CD4-positive, alpha-beta T cell treated with Interleukin-6 for 4 hours (primary cell): Measurements from ENCODE around the gene FRY.
A peak's percentile ranks its signal among the peaks of the same experiment; 100 is the strongest.

ENCODE experiments used
- DNase-seq: peaks from one replicate; pipeline ENCODE4 v3.0.0-alpha.2; 2020; ENCODE audit warnings: mixed read lengths

The FRY gene

GRCh38 chr13:32228330-32229041 is 196.9 kb downstream of the FRY start:
- DNase-seq, result no peak

GRCh38 chr13:32229443-32229842 is 197.9 kb downstream of the FRY start:
- no peak for DNase-seq

- no peak for DNase-seq
Measured at GRCh38 chr13:32232263-32232662, 200.7 kb downstream of the FRY start.

- no peak for DNase-seq
Measured at GRCh38 chr13:32233062-32233461, 201.5 kb downstream of the FRY start.

- DNase-seq, result peak; percentile 5
Measured at GRCh38 chr13:32234914-32235313, 203.3 kb downstream of the FRY start.

- DNase-seq, result no peak
Measured at GRCh38 chr13:32237681-32238080, 206.1 kb downstream of the FRY start.

GRCh38 chr13:32243695-32244094 is 212.1 kb downstream of the FRY start:
- DNase-seq, result no peak

GRCh38 chr13:32245555-32245954 is 214.0 kb downstream of the FRY start:
- DNase-seq, result no peak

GRCh38 chr13:32246468-32246867 is 214.9 kb downstream of the FRY start:
- peak; percentile 7 for DNase-seq

- DNase-seq, result no peak
Measured at GRCh38 chr13:32247887-32248286, 216.3 kb downstream of the FRY start.

GRCh38 chr13:32248801-32249200 is 217.2 kb downstream of the FRY start:
- no peak for DNase-seq

- no peak for DNase-seq
Measured at GRCh38 chr13:32252812-32253438, 221.4 kb downstream of the FRY start.

- no peak for DNase-seq
Measured at GRCh38 chr13:32253911-32254399, 222.4 kb downstream of the FRY start.

GRCh38 chr13:32254416-32254815 is 222.8 kb downstream of the FRY start:
- DNase-seq, result no peak

GRCh38 chr13:32254916-32255723 is 223.5 kb downstream of the FRY start:
- no peak for DNase-seq

- no peak for DNase-seq
Measured at GRCh38 chr13:32255724-32256109, 224.1 kb downstream of the FRY start.

GRCh38 chr13:32256243-32256642 is 224.7 kb downstream of the FRY start:
- DNase-seq, result no peak

- DNase-seq, result no peak
Measured at GRCh38 chr13:32257649-32258048, 226.1 kb downstream of the FRY start.

GRCh38 chr13:32259116-32259515 is 227.5 kb downstream of the FRY start:
- no peak for DNase-seq

GRCh38 chr13:32261567-32261966 is 230.0 kb downstream of the FRY start:
- no peak for DNase-seq

- DNase-seq, result no peak
Measured at GRCh38 chr13:32262165-32262564, 230.6 kb downstream of the FRY start.

- no peak for DNase-seq
Measured at GRCh38 chr13:32262619-32263018, 231.0 kb downstream of the FRY start.

GRCh38 chr13:32264407-32264806 is 232.8 kb downstream of the FRY start:
- DNase-seq, result no peak

GRCh38 chr13:32265726-32266125 is 234.2 kb downstream of the FRY start:
- no peak for DNase-seq
